Calu3 (cell line): ENCODE measurements around the gene TNIK. TPM values are rescaled to one million over a fixed set of nuclear protein-coding genes. Genes with fewer than 3 reads are reported as not detected.

Experiments used
- BruUV-seq: library from RNA; stranded (reverse); fragments of 400-500 nt; replicated peaks from 2 replicates; lab custom pipeline; 2021; lab: Mats Ljungman, UMichigan
- CTCF ChIA-PET: fragments of 300-600 bp; sonication (Branson Sonifier 250); formaldehyde crosslinking; loops from one replicate; lab custom pipeline; 2022; ENCODE audit warnings: antibody characterized with exemption; lab: Charles Lee
- DNase-seq: peaks from one replicate; pipeline ENCODE4 v3.0.0; 2022
- H3K27ac Mint-ChIP-seq: one replicate; pipeline ENCODE4 v1.8.0; 2022; ENCODE audit warnings: mixed read lengths; ENCODE audit not compliant: unreplicated experiment
- H3K27me3 Mint-ChIP-seq: one replicate; pipeline ENCODE4 v1.8.0; 2022; ENCODE audit warnings: mixed read lengths; ENCODE audit not compliant: unreplicated experiment
- H3K36me3 Mint-ChIP-seq: one replicate; pipeline ENCODE4 v1.8.0; 2022; ENCODE audit warnings: mild to moderate bottlenecking, moderate library complexity, mixed read lengths; ENCODE audit not compliant: insufficient read depth, unreplicated experiment
- H3K4me1 Mint-ChIP-seq: one replicate; pipeline ENCODE4 v1.8.0; 2022; ENCODE audit warnings: mild to moderate bottlenecking, low read depth, mixed read lengths; ENCODE audit not compliant: unreplicated experiment
- H3K4me3 Mint-ChIP-seq: one replicate; pipeline ENCODE4 v1.8.0; 2022; ENCODE audit warnings: mild to moderate bottlenecking, low read depth, moderate library complexity, mixed read lengths; ENCODE audit not compliant: unreplicated experiment
- H3K9me3 Mint-ChIP-seq: one replicate; pipeline ENCODE4 v1.8.0; 2022; ENCODE audit warnings: low read depth, mixed read lengths; ENCODE audit not compliant: unreplicated experiment
- CTCF ChIP-seq: fragments of 200-600 bp; IDR thresholded peaks from one replicate; pipeline ENCODE4 v1.8.0; 2022; ENCODE audit warnings: antibody characterized with exemption; ENCODE audit not compliant: unreplicated experiment
- intact Hi-C: fragments of 100-400 bp; cut with micrococcal nuclease; formaldehyde crosslinking; loops from one replicate; pipeline ENCODE4 v1.10.0; 2022; ENCODE audit not compliant: unreplicated experiment
- total RNA-seq: library from RNA; stranded (reverse); gene quantifications from 2 replicates; pipeline ENCODE4 v1.2.3, GENCODE V29; 2022

TNIK gene
- total RNA-seq, 1 experiment from 2014 or later, result 19.7 TPM

- Mint-ChIP-seq H3K4me1 (peaks cover 85% of the 10 kb centered on the region), H3K27me3 (no peaks in the 10 kb centered on the region), H3K9me3 (peaks cover 5% of the 10 kb centered on the region), H3K27ac (no peak overlapping the region), H3K4me3 (no peak overlapping the region), H3K36me3 (peaks cover 9% of the 10 kb centered on the region)
- no peak for DNase-seq
- CTCF ChIA-PET, result no interaction called here
- BruUV-seq, result no TSS peak
- intact Hi-C loops, result loop anchor here (2.0 to 10.0 kb wide), 2 partner anchors 71 to 207 kb away; partner anchors contain the start of gene TNIK
- no peak for TF ChIP-seq CTCF
Observed at GRCh38 chr3:171257251-171258203, 202.7 kb downstream of the TNIK start.

- no peaks in the 10 kb centered on the region for H3K27me3 Mint-ChIP-seq
- H3K36me3 Mint-ChIP-seq, result peaks cover 7% of the 10 kb centered on the region
- CTCF ChIA-PET, result interaction anchor here (1.6 kb wide), 1 partner anchor 40 kb away, joined by 4 read pairs; no protein-coding TSS in a partner anchor
- peaks cover 5% of the 10 kb centered on the region for H3K9me3 Mint-ChIP-seq
- H3K4me1 Mint-ChIP-seq, result peaks cover 77% of the 10 kb centered on the region
- BruUV-seq, result no TSS peak
- intact Hi-C loops, result loop anchor here (10.0 kb wide), 1 partner anchor 208 kb away; the partner anchor contains the start of gene TNIK
- peak overlapping the region; percentile 35 for H3K27ac Mint-ChIP-seq
- TF ChIP-seq CTCF, result no peak
- no peak for DNase-seq
- H3K4me3 Mint-ChIP-seq, result no peak overlapping the region
Observed at GRCh38 chr3:171256445-171257250, 203.6 kb downstream of the TNIK start.

GRCh38 chr3:171255236-171255806, 204.9 kb downstream of the TNIK start:
- no peaks in the 10 kb centered on the region for H3K36me3 Mint-ChIP-seq
- H3K4me1 Mint-ChIP-seq, result peaks cover 63% of the 10 kb centered on the region
- CTCF ChIA-PET, result interaction anchor here (0.5 to 1.6 kb wide), 5 partner anchors 39 to 1159 kb away, joined by 3 to 4 read pairs (median 3); no protein-coding TSS in a partner anchor
- peak; percentile 40 for DNase-seq
- peaks cover 5% of the 10 kb centered on the region for H3K9me3 Mint-ChIP-seq
- no peaks in the 10 kb centered on the region for H3K27me3 Mint-ChIP-seq
- BruUV-seq, result no TSS peak
- peak overlapping the region; percentile 35 for H3K27ac Mint-ChIP-seq
- TF ChIP-seq CTCF, result no peak
- H3K4me3 Mint-ChIP-seq, result peak overlapping the region; percentile 30
- intact Hi-C loops, result loop anchor here (10.0 kb wide), 1 partner anchor 209 kb away; the partner anchor contains the start of gene TNIK

GRCh38 chr3:171254315-171254714, 205.9 kb downstream of the TNIK start:
- H3K27me3 Mint-ChIP-seq, result no peaks in the 10 kb centered on the region
- DNase-seq, result no peak
- intact Hi-C loops, result loop anchor here (10.0 kb wide), 1 partner anchor 210 kb away; the partner anchor contains the start of gene TNIK
- peaks cover 3% of the 10 kb centered on the region for H3K9me3 Mint-ChIP-seq
- no TSS peak for BruUV-seq
- H3K36me3 Mint-ChIP-seq, result no peaks in the 10 kb centered on the region
- no peak for TF ChIP-seq CTCF
- no peak overlapping the region for H3K4me3 Mint-ChIP-seq
- H3K27ac Mint-ChIP-seq, result no peak overlapping the region
- CTCF ChIA-PET, result no interaction called here
- H3K4me1 Mint-ChIP-seq, result peaks cover 55% of the 10 kb centered on the region
